Measurements from ENCODE around the gene FUT2. TPM values are rescaled to one million over a fixed set of nuclear protein-coding genes. Genes with fewer than 3 reads are reported as not detected.

Gene FUT2
- total RNA-seq, 4 donors from 2014 or later, result 32.5 to 68.6 (median 55.1) TPM

GRCh38 chr19:48731452-48731851, 35.7 kb downstream of the FUT2 start:
- Histone ChIP-seq H3K27me3 (peaks cover 11% of the 10 kb centered on the region), H3K36me3 (no peaks in the 10 kb centered on the region), H3K4me1 (peaks cover 0 to 4% (median 2%) of the 10 kb centered on the region in 4 donors), H3K9me3 (no peaks in the 10 kb centered on the region), H3K27ac (no peak overlapping the region), H3K4me3 (no peak overlapping the region)
- DNase-seq, result no peak
- TF ChIP-seq POLR2A (IDR thresholded peaks at IDR 0.05) (no peak), CTCF (IDR thresholded peaks at IDR 0.05) (no peak), EP300 (IDR thresholded peaks at IDR 0.05; ENCODE audit: low read depth) (no peak), POLR2AphosphoS5 (IDR thresholded peaks at IDR 0.05) (no peak)
- 86 to 93% methylated on average over 3 to 4 of the region's 4 CpGs for WGBS, 2 donors (ENCODE audit: low coverage in 1 of 2)
- in situ Hi-C loops (cut with MboI; ENCODE audit: low pct_ligation_motif_present in 1 of 4, low pct_unique_long_range_greater_than_20kb in 1 of 4, low sequenced_read_pairs in 3 of 4), result no loop called here
- intact Hi-C loops (cut with DNase I; ENCODE audit: low total_unique reads), result no loop called here

- Histone ChIP-seq H3K36me3 (no peaks in the 10 kb centered on the region), H3K4me1 (peaks cover 0 to 16% (median 11%) of the 10 kb centered on the region in 4 donors), H3K27me3 (peaks cover 17% of the 10 kb centered on the region), H3K4me3 (no peak overlapping the region), H3K9me3 (no peaks in the 10 kb centered on the region), H3K27ac (no peak overlapping the region)
- WGBS, 2 donors (ENCODE audit: low coverage in 1 of 2), result 93% methylated on average over 9 of the region's 9 CpGs; no CpG with 5 or more reads in 1 of the 2 donors
- in situ Hi-C loops (cut with MboI; ENCODE audit: low pct_ligation_motif_present in 1 of 4, low pct_unique_long_range_greater_than_20kb in 1 of 4, low sequenced_read_pairs in 3 of 4) (no loop called here), intact Hi-C loops (cut with DNase I; ENCODE audit: low total_unique reads) (loop anchor here (5.0 kb wide), 1 partner anchor 87 kb away; the partner anchor contains the start of gene CA11)
- TF ChIP-seq CTCF (IDR thresholded peaks at IDR 0.05) (no peak), POLR2AphosphoS5 (IDR thresholded peaks at IDR 0.05) (no peak), EP300 (IDR thresholded peaks at IDR 0.05; ENCODE audit: low read depth) (no peak), POLR2A (IDR thresholded peaks at IDR 0.05) (no peak)
- no peak for DNase-seq
Measured at GRCh38 chr19:48734625-48735024, 38.9 kb downstream of the FUT2 start.

GRCh38 chr19:48735031-48735615, 39.4 kb downstream of the FUT2 start:
- H3K9me3 ChIP-seq, result no peaks in the 10 kb centered on the region
- no peak overlapping the region for H3K27ac ChIP-seq
- no peaks in the 10 kb centered on the region for H3K36me3 ChIP-seq
- peak overlapping the region in 2 of 4 donors; percentile 18 to 21 for H3K4me3 ChIP-seq
- WGBS, 2 donors (ENCODE audit: low coverage in 1 of 2), result 19% methylated on average over 33 of the region's 38 CpGs; no CpG with 5 or more reads in 1 of the 2 donors
- peak; percentile 49 for DNase-seq
- intact Hi-C loops (cut with DNase I; ENCODE audit: low total_unique reads), result loop anchor here (5.0 kb wide), 1 partner anchor 88 kb away; the partner anchor contains the start of gene CA11
- in situ Hi-C loops (cut with MboI; ENCODE audit: low pct_ligation_motif_present in 1 of 4, low pct_unique_long_range_greater_than_20kb in 1 of 4, low sequenced_read_pairs in 3 of 4), result no loop called here
- peaks cover 0 to 18% (median 11%) of the 10 kb centered on the region in 4 donors for H3K4me1 ChIP-seq
- TF ChIP-seq POLR2AphosphoS5 (IDR thresholded peaks at IDR 0.05) (no peak), CTCF (IDR thresholded peaks at IDR 0.05) (no peak), POLR2A (IDR thresholded peaks at IDR 0.05) (no peak), EP300 (IDR thresholded peaks at IDR 0.05; ENCODE audit: low read depth) (no peak)
- H3K27me3 ChIP-seq, result peaks cover 22% of the 10 kb centered on the region

GRCh38 chr19:48737360-48737998, 41.7 kb downstream of the FUT2 start:
- 55 to 76% methylated on average over 10 to 22 of the region's 22 CpGs for WGBS, 2 donors (ENCODE audit: low coverage in 1 of 2)
- no peak overlapping the region for H3K27ac ChIP-seq
- H3K4me1 ChIP-seq, result peaks cover 0 to 30% (median 11%) of the 10 kb centered on the region in 4 donors
- H3K27me3 ChIP-seq, result peaks cover 20% of the 10 kb centered on the region
- intact Hi-C loops (cut with DNase I; ENCODE audit: low total_unique reads), result loop anchor here (5.0 kb wide), 1 partner anchor 90 kb away; the partner anchor contains the start of gene CA11
- in situ Hi-C loops (cut with MboI; ENCODE audit: low pct_ligation_motif_present in 1 of 4, low pct_unique_long_range_greater_than_20kb in 1 of 4, low sequenced_read_pairs in 3 of 4), result no loop called here
- H3K4me3 ChIP-seq, result no peak overlapping the region
- no peak for TF ChIP-seq EP300 (IDR thresholded peaks at IDR 0.05; ENCODE audit: low read depth)
- no peak for TF ChIP-seq CTCF (IDR thresholded peaks at IDR 0.05)
- TF ChIP-seq POLR2AphosphoS5 (IDR thresholded peaks at IDR 0.05), result no peak
- TF ChIP-seq POLR2A (IDR thresholded peaks at IDR 0.05), result no peak
- H3K36me3 ChIP-seq, result no peaks in the 10 kb centered on the region
- H3K9me3 ChIP-seq, result no peaks in the 10 kb centered on the region
- no peak for DNase-seq
